ENCODE data around the gene PHACTR3. TPM values are rescaled to one million over a fixed set of nuclear protein-coding genes. Genes with fewer than 3 reads are reported as not detected.

PHACTR3 gene
- total RNA-seq, 4 donors from 2014 or later = 0.26 to 3.2 (median 0.57) TPM

DNA sequence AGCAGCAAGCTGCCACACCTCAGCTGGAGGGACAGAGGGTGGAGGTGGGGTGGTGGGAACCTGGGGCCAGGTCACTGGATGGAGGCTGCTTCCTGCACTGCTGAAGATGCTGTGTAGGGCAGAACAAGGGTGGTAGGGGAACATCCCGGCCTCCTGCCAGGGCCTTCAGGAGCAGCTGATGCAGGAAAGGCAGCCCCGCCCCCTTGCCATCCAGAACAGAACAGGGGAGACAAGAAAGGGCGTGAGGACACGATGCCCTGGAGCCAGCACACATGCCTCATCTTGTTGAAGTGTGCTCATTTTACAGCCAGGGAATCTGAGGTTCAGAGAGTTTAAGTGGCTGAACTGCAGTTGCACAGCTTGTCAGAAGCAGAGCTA lies 43.1 kb upstream of the PHACTR3 start:
- Histone ChIP-seq H3K4me1 (no peaks in the 10 kb centered on the region), H3K36me3 (no peaks in the 10 kb centered on the region), H3K4me3 (no peak overlapping the region), H3K27me3 (no peaks in the 10 kb centered on the region), H3K27ac (no peak overlapping the region), H3K9me3 (no peaks in the 10 kb centered on the region)
- TF ChIP-seq, protein P1, sequence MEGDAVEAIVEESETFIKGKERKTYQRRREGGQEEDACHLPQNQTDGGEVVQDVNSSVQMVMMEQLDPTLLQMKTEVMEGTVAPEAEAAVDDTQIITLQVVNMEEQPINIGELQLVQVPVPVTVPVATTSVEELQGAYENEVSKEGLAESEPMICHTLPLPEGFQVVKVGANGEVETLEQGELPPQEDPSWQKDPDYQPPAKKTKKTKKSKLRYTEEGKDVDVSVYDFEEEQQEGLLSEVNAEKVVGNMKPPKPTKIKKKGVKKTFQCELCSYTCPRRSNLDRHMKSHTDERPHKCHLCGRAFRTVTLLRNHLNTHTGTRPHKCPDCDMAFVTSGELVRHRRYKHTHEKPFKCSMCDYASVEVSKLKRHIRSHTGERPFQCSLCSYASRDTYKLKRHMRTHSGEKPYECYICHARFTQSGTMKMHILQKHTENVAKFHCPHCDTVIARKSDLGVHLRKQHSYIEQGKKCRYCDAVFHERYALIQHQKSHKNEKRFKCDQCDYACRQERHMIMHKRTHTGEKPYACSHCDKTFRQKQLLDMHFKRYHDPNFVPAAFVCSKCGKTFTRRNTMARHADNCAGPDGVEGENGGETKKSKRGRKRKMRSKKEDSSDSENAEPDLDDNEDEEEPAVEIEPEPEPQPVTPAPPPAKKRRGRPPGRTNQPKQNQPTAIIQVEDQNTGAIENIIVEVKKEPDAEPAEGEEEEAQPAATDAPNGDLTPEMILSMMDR (IDR thresholded peaks at IDR 0.05) = no peak
- no peak for TF ChIP-seq POLR2A (IDR thresholded peaks at IDR 0.05)
- intact Hi-C loops (cut with DNase I; ENCODE audit: low total_unique reads) = no loop called here
- no peak for DNase-seq

DNA sequence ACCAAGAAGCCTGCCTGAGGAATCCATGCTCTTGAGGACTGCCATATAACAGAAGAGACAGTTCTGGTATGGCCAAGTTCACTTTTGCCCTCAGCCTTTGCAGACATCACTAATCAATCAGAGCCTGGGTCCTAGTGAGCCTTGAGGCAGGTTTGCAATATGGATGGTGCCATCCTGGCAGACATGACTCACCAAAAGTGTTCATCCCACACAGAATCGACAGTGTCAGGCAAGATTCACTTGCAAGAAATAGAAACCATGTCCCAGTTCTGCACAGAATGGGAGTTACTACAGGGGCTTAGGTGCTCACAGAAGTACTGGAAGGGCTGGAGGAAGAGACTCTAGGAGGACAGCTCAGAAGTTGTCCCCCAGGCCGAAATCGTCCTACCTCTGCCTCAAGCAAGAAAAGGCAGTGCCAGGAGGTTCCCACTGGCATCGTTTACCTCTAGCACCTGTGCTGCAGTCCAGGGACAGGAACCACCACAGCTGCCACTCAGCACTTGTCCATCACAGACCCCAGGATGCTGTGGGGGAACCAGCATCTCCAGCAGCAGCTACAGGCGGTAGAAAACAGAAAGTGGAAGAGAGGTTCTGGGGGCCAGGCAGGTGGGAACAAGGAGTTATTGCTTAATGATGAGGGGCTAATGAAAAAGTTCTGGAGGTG lies 42.6 kb upstream of the PHACTR3 start:
- H3K27me3 ChIP-seq = no peaks in the 10 kb centered on the region
- intact Hi-C loops (cut with DNase I; ENCODE audit: low total_unique reads) = no loop called here
- no peaks in the 10 kb centered on the region for H3K9me3 ChIP-seq
- no peak for DNase-seq
- H3K4me1 ChIP-seq = no peaks in the 10 kb centered on the region
- H3K27ac ChIP-seq = no peak overlapping the region
- no peaks in the 10 kb centered on the region for H3K36me3 ChIP-seq
- no peak overlapping the region for H3K4me3 ChIP-seq
- TF ChIP-seq, protein P1 (IDR thresholded peaks at IDR 0.05) = no peak
- no peak for TF ChIP-seq POLR2A (IDR thresholded peaks at IDR 0.05)

DNA sequence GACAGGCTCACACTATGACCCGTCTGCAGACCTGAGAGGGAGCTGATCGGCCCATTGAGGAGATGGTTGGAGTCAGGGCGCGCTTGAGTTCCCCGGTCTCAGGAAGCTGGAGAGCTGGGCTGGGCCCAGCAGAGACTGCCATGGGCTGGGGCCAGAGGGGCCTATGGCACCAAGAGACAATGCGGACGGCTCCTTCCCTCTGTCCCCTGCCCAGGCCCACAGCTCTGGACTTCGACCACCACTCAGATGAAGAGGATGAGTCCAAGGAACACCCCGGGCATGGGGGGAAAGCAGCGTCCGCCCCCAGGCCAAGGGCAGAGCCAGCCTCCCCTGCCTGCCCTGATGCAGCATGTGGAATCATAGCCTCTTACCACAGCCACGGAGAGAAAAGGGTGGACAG lies 40.2 kb upstream of the PHACTR3 start:
- Histone ChIP-seq H3K9me3 (no peaks in the 10 kb centered on the region), H3K27ac (no peak overlapping the region), H3K4me3 (no peak overlapping the region), H3K36me3 (no peaks in the 10 kb centered on the region), H3K27me3 (no peaks in the 10 kb centered on the region), H3K4me1 (no peaks in the 10 kb centered on the region)
- DNase-seq = no peak
- no peak for TF ChIP-seq POLR2A (IDR thresholded peaks at IDR 0.05)
- TF ChIP-seq, protein P1 (IDR thresholded peaks at IDR 0.05) = no peak
- intact Hi-C loops (cut with DNase I; ENCODE audit: low total_unique reads) = no loop called here

DNA sequence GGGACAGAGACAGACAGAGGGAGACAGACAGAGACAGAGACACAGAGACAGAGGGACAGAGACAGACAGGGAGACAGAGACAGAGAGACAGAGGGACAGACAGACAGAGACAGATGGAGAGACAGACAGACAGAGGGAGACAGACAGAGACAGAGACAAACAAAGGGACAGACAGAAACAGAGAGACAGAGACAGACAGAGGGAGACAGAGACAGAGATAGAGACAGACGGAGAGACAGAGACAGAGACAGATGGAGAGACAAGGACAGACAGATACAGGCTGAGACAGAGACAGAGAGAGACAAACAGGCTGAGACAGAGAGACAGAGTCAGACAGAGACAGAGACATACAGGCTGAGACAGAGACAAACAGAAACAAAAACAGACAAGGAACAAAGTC lies 39.4 kb upstream of the PHACTR3 start:
- intact Hi-C loops (cut with DNase I; ENCODE audit: low total_unique reads) = no loop called here
- no peak overlapping the region for H3K27ac ChIP-seq
- no peaks in the 10 kb centered on the region for H3K36me3 ChIP-seq
- no peaks in the 10 kb centered on the region for H3K27me3 ChIP-seq
- no peak for DNase-seq
- H3K9me3 ChIP-seq = no peaks in the 10 kb centered on the region
- no peaks in the 10 kb centered on the region for H3K4me1 ChIP-seq
- no peak overlapping the region for H3K4me3 ChIP-seq
- no peak for TF ChIP-seq POLR2A (IDR thresholded peaks at IDR 0.05)
- TF ChIP-seq, protein P1 (IDR thresholded peaks at IDR 0.05) = no peak

DNA sequence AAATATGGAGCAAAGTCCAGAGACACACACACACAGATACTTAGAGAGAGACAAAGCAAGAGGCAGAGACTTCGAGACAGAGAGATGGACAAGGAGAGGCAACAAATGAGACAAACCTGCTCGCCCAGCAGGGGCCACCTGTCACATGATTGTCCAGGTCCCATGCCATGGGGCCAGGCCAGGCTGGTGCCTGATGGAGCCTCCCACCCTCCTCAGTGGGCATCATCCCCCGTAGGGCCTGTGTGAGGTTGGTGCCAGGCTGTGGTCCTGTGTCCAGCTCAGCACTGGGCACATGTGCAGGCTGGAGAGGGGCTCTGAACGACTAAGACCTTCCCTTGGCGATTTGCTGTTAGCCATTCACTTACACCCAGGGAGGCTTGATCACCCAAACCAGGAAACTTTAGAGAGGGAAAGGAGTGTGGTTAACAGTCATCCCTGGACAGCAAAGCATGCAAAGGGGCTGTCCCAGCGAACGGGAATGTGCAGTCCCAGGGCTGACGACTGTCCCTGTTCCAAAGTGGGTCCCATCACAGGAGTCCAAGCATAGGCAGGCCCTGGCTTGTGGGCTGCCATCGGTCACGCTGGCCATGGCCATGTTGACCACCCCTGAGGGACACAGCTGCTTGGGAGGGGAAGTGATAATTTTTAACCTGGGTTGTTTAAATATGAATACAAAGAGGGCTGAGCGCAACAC lies 38.4 kb upstream of the PHACTR3 start:
- DNase-seq = no peak
- intact Hi-C loops (cut with DNase I; ENCODE audit: low total_unique reads) = no loop called here
- Histone ChIP-seq H3K4me3 (no peak overlapping the region), H3K9me3 (no peaks in the 10 kb centered on the region), H3K36me3 (no peaks in the 10 kb centered on the region), H3K4me1 (no peaks in the 10 kb centered on the region), H3K27ac (no peak overlapping the region), H3K27me3 (no peaks in the 10 kb centered on the region)
- TF ChIP-seq, protein P1 (IDR thresholded peaks at IDR 0.05) = no peak
- no peak for TF ChIP-seq POLR2A (IDR thresholded peaks at IDR 0.05)
